ENCODE measurements around the gene DUOX2.
"Not testable (repeated sequence)": the region's sequence is repeated elsewhere in the genome, so short reads cannot be mapped to it uniquely, and the experiment has no call there.

The DUOX2 gene

DNA sequence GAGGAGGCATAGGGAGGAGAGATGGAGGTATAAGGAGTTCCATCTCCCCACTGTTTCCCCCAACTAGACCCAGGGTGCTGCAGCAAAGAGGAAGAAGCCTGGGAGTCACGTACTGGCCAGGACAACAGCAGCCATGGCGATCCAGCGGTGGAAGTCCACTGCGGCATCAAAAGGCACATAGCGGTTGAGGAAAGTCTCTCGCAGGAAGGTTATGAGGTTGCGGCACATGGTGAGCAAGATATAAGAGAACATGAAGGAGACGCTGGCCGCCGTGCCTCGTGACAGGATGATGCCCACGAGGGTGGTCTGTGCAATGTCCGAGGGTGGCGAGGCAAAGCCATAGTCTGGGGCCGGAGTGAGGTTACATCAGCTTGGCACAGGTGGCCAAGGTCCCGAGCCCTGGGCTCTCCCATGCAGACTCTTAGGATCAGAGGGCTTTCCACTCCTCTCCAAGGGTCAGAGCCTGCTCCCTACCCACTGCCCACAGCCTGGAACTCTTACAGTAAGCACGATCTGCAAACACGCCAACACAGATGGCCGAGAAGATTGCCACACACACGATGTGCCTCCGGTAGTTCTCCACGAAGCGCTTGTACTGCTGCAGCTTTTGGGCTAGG is 14.3 kb downstream of the DUOX2 start:
- no peak for DNase-seq

DNA sequence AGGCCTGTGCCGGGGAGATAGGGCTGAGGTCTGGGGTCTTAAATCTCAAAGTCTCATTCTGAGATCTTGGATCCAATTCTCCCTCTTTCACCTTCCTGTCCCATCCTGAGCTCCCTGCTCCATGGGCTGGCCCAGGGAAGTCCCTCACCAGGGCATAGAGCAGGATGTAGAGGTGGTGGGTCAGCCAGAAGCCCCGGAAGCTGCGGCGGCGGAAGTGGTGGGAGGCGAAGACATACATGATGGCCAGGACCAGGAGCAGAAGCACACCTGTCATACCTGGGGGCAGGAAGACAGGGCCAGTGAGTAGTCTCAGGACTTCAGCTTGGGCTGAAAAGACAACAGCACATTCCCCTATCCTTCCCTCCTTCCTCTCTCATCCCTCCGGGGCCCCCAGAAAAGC is 16.5 kb downstream of the DUOX2 start:
- DNase-seq, result no peak

DNA sequence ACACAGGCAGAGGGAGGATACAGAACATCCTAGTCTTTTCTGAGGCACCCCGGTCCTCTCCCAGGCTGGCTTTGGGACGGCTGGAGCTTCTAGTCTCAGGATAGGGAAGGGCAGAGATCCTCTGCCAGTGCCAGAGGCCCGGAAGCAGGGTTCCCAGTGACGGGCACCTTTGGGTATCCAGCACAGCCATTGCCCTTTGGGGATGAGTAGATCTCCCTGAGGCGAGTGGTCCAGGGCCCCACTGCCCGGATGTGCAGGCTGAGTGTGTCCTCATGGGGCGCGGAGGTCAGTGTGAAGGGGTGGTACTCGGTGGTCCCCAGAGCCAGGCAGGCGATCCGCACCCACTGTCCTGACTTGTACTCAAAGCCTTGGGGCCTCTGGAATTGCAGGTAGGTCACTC is 18.3 kb downstream of the DUOX2 start:
- DNase-seq, result no peak

DNA sequence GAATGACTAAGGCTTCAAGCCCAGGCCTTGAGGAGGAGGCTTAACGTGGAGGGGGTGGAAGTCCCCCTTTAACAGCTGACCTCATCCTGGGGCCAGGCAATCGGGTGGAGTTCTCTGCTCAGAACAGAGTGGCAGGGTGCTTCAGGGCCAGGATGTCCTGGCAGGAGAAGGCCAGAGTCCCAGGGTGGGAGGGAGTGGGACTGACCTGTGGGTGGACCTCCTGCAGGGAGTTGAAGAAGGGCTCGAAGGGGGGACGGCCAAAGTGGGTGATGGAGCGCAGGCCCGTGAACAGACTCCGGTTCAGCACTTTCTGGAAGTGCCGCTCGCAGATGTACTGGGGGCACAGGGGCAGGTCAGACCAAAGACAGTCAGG is 19.6 kb downstream of the DUOX2 start:
- DNase-seq, result no peak

DNA sequence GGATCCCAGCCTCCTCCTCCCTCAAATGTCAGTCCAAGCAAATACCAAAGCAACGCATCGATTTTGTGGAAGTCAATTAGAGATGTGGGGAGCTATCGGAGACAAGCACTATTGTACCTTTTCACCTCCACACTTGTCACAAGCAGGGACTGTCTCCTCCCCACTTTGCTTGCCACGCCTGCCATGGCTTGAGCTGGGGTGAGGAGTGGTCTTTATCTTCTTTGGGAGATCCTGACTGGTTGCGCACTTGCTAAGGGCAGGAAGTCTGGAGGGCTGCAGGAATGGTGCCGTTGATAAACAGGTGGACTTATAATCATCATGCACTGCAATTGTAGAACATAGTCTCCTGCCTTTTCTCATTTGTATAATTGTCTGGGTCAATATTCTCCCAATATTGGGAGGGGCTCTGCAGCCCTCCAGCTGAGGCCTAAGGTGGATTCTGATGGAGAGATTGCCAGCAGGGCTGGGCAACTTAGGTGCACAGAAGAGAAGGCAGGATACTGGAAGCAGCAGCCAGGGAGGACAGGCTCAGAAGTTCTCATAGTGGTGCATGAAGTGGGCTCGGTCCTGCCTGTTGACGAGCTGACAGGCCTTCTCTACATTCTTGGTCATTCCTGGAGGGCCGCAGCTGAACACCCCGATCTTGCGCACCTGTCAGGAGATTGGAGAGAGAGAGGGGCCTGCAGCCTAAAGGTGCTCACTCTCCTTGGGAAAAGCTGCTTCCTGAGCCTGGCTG is 20.2 kb downstream of the DUOX2 start:
- no peak for DNase-seq

DNA sequence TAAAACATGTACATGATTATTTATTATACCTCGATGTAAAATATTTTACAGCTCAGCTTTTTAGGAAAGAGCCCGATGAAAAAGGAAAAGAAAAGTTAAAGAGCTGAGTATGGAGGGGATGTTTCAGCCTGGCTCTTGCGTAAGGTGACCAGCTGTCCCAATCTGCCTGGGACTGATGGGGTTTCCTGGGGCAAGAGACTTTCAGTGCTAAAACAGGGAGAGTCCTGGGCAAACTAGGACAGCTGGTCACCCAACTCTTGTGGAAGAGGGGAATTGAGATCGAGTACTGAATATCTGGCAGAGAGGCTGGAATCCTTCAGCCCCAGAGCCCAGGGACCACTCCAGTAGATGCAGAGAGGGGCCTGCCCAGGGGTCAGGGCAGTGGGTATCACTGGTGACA is 21.0 kb downstream of the DUOX2 start:
- DNase-seq, result no peak

DNA sequence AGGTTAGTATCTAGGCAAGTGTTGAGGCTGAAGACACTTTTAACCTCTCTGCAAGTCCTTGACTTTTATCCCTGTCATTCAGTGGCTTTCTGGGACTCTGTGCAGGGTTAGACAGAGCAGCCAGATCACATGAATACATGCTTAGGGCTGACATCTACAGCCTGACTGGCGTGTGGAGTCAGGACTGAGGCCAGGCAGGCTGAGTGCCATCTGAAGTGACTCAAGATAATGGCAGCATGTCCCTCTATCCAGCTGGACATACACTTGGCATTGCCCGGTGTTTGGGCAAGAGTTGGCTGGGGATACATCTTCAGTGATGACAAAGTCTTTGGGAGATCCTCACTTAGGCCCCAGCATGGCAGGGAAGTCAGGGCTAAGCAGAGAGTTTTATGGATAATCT is 22.4 kb downstream of the DUOX2 start:
- no peak for DNase-seq

DNA sequence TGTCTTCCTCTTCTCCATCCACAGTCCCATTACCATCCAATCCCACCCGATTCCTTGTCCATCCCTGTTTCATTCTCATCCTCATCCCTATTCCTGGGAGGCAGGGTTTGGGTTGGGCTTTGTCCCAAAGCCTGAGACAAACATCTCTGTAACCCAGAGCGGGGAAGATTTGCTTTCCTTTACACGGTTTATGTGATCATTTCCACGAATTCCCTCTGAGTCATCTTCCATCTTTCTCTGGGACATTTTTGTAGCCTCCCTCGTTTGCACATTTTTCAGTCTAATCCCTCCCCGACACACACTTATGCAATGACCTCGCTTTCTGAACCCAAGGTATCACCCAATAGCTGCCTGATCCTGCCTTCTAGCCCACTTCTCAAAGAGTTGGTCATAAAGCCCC is 22.8 kb downstream of the DUOX2 start:
- no peak for DNase-seq

DNA sequence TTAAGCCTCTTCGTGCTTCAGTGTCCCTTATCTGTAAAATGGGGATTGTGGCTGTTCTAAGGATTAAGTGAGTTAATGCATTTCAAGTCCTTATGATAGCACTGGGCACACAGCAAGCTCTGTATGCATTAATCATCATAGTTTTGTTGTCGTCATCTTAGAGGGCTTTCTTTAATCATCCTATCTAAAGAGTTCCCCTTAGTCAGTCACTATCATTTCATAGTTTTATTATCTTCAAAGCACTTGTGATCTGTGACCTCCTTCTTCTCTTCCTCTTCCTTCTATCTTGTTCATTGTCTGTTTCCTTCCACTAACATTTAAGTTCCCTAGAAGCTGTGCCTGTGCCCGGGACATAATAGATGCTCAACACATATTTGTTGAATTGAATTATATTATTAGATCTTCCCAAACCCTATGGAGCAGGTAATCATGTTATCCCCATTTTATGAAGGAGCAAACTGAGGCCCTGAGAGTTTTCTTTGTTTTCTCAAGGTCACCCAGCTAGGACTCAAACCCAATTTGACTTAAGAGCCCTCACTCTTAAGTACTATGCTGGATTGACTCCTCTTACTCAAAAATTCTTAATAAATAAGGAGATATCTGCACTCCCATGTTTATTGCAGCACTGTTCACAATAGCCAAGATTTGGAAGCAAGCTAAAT is 24.1 kb downstream of the DUOX2 start:
- peak; percentile 52 for DNase-seq

DNA sequence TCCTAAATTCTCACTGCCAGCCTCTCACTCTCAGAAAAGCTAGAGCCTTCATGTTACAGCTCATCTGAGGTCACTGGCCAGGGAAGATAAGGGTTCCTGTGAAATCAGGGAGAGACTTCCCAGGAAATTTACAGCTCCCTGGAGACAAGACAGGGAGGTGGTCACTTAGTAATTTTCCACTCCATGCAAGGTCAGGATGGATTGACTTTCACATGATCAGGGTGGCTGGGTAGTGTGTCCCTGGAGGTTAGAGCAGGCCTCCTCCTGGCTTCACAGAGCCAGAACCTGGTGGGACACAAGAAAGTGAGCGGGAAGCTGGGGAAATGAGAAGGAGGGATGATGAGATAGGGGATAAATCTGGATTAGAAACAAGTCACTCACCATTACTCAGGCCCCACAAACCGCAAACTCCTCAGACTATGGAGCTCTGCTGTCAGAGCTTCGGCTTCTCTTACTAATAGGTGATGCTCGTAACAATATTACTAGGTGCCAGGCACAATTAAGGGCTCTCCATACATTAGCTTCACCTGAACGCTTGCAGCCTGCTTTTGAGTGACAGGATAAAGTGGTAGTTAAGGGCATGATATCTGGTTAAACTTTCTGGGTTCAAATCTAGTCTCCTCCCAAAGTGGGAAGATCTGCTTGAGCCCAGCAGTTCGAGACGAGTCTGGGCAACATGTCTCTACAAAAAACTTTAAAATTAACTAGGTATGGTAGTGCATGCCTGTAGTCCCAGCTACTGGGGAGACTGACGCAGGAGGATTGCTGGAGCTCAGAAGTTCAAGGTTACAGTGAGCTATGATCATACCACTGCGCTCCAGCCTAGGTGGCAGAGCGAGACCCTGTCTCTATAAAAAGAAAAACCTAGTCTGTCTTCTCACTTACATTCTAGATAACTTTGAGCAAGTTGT is 24.9 kb downstream of the DUOX2 start:
- DNase-seq, result no peak

DNA sequence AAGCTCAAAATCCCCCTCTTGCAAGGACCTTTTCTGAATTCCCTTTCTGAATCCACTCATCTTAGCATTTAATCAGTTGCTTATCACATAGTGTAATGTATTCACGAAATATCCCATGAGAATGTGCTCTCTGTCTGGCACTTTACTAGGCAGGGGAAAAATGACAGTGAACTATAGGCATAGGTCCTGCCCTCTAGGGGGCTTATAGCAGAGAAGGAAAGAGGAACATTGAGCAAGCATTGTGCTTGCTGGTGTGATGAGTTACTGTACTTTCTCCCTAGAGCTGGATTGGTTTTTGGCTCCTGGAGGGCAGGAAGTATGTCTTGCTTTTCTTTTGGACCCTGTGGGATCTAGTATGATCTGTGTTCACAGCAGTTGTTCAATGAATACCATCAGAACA is 26.5 kb downstream of the DUOX2 start:
- DNase-seq, result peak; percentile 54

DNA sequence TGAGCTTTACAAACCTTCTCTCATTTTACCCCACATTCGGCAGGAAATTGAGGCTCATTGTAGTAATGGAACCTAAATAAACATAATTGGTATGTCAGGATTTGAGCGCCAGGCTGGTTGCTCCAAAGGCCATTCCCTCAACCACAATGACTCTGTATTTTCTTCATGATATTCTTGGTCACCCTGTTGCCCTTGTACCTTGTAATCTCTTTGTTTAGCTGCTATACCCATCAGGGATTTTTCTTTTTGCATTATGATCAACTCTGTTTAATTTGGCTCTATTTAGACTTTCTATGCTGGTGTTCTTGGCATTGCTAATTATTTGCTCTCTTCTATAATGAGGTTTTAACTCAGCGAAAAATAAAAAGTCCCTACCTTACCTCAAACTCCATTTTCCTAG is 29.8 kb downstream of the DUOX2 start:
- DNase-seq, result no peak

DNA sequence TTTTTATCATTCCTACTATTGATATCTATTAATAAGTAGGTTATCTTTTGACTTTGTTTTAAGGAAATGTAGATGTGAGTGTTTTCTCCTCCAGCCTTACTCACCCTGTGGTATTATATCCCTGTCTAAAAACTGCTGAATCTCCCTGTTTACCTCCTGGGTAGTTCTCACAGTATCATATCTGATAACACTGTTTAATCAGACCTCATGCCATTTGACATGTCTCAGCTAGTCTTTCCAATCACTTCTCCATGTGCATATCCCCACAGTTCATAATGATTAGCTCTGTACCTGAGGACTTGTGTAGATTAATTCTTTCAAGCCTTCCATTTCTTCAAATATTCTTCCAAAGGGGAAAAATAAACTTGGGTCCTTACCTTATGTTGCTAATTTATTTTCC is 30.7 kb downstream of the DUOX2 start:
- no peak for DNase-seq

DNA sequence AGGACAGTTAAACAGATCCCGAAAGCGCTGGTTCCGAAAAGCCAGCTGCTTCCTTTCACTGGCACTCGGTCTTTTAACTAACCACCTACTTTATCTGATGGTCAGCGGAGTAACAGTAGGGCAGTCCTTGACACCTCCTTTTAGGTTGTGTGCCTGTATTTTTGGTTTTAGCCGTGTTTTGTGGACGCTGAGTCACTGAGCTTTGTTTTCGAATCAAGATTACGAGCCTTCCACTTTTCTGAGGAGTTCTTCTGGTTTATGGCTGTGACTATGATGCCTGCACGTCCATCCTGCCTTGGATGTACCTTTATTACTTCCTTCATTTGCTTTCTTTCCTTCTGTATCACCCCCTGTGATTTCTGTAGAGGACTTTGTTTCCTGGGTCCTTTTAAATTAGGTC is 31.6 kb downstream of the DUOX2 start:
- DNase-seq, result peak; percentile 68

DNA sequence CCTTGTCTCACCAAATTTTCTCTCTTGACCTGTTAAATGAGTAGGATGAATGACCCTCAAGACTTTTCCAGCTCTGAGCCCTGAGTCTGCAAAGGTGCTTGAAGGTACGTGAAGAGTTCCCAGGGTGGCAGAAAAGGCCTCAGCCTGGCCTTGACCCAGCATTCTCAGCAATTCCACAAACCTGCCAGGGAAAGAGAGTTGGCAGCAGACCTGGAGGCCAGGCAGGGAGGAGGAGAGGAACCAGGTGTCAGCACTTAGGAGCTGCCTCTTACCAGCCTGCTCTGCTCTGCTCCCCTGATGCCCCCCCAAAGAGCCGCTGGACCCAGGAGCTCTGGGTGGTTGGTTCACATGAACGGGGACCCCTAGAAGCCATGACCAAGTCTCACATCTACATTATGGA is 33.4 kb downstream of the DUOX2 start:
- DNase-seq, result not testable (repeated sequence)

DNA sequence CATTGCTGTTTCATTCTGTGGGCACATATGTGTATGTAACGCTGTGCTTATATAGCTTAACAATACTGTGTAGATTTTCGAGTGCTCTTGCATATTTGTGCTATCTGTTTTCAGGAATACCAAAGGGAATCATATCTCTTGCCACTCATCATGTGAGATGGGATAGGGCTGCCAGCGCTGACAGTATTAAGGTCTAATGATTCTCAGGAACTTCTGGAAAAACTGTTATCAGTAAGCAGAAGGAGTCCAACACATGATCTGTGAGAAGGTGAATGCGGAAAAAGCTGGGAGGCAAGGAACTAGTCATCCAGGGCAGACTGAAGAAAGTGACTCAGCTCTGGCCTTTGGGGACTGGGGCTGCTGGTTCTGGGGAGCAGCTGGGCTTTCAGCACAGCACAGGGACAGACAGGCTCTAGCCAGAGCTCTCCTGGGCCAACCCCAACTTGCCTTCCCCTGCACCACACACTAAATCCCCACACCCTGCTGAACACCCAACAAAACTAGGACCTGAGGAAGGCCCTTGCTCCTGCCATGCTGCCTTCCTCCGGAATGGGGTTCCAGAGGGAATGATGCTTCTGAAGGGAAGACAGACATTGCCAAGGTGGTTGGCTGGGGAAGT is 34.2 kb downstream of the DUOX2 start:
- not testable (repeated sequence) for DNase-seq

DNA sequence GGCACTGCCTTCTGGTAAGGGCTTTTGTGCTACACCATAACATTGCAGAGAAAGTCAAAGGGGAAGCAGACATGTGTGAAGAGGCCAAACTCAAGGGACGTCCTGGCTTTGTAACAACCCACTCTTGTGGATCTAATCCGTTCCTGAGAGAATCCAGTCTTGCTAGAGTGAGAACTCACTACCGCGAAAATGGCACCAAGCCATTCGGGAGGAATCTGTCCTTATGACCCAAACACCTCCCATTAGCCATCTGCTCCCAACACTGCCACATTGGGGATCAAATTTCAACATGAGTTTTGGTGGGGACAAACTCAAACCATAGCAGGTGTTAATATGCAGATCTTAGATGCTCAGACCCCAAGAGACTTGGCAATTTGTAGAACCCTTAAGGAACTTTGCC is 34.8 kb downstream of the DUOX2 start:
- DNase-seq, result not testable (repeated sequence)

DNA sequence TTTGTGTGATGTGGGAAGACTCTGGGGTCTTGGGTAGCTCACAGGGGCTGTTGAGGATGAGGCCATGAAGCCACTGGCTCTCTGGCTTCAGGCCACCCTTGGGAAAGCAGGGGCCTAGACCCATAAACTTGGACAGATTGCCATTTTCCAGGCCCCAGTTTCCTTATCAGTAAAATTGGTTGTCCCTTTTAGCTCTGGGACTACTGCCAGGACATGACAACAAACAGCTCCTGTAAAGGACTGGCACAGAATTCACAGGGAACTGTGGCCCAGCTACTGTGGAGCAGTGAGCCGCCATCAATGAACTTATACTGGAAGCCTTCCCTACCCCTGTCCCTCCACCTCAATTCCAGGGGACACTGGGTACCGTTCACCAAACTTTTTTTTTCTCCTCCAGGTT is 36.6 kb downstream of the DUOX2 start:
- DNase-seq, result peak; percentile 8

DNA sequence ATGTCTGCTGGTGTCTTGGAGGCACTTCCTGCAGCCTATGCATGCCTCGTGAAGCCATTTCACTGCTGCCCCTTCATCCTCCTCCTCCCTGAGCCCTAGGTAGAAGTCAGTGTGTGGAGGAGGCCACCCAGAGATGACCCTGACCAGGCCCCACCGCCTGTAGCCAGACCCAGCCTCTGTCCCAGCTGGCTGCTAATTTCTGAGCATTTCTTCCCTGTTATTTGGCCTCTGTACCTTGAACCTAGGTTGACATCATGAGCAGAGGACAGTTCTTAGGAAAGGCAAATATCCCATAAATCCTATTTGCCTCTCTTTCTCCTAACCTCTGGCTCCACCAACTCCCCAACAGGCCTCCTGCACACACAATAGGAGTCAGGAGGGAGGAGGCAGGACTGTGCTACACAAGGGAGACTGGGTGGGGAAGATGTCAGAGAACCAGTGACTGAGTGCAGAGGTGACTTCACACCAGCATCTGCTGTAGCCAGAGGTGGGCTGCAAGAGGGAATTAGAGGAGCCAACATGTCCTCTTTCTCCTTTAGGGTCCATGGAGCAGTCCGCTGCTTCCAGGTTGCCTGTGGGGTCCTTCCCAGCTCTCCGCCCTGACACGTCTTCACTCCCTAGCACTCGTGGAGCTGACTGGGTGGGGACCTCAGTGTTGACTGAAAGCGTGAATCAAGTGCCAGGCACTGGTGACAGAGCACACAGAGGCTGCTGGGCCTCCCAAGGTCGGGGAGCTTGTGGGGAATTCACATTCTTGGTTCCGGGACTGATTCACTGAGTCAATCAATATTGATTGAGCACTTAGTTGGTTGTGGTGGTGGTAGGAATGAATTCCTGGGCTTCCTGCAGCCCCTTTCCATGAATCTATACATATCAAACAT is 38.3 kb downstream of the DUOX2 start:
- not testable (repeated sequence) for DNase-seq

DNA sequence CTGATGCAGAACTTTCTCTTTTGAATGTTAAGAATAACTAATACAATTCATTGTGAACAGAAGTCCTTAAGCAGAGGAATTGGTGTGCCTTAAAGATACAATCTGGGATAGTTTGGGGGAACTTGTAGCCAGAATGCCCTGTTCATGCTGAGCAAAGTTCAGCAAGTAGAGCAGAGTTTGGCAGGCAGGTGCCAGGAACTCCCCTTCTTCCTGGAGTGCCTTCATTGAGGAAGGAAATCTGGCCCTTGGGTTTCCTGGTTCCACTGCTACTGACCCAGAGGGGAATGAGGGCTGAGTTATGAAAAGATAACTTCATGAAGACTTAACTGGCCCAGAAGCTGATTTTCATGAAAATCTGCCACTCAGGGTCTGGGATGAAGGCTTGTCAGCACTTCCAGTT is 40.4 kb downstream of the DUOX2 start:
- DNase-seq, result not testable (repeated sequence)

DNA sequence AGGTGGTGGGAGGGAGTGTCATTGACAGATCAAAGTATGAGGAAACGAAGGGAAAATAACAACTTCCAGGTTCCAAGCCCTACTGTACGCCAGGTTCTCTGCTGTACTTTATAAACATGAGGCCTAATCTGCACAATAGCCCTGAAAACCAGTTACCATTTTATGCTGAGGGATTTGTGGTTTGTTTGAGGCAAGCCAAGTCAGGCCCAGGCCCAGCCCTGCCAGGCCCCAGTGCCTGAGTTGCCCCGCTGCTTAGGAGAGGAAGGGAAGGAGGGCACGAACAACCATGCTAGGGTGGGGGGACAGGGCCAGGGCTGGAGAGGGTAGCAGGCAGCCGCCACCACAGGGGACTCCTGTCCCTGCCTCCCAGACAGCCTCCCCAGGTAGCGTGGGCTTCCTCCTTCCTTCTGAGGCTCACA is 44.0 kb downstream of the DUOX2 start:
- DNase-seq, result not testable (repeated sequence)

DNA sequence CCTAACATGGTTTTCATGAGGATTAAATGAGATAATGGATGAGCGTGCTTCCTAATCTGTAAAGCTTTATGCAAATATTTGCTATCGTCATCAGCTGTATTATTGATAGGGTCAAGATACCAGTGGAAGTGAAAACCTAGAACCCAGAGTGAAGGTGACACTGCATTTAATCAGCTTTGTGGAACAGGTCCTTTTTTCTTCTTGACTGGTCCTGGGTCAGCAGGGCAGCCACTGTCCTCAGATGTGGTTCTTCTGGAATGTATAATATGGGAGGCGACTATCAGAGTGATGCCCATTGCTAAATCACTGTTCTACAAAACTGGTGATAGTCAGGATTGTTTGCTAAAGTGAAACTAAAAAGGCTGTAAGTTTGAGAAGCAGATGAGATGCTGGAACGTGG is 49.6 kb downstream of the DUOX2 start:
- DNase-seq, result no peak

All from OCI-M1 (cell line).